Mononuclear cell (primary cell): Measurements from ENCODE around the gene MTX3. TPM values are rescaled to one million over a fixed set of nuclear protein-coding genes. Genes with fewer than 3 reads are reported as not detected.

Experiments used
- H3K27me3 ChIP-seq: 2 replicates; pipeline ENCODE4 v1.6.0; 2011; ENCODE audit warnings: low read length, control low read depth; ENCODE audit not compliant: insufficient read depth
- H3K4me1 ChIP-seq: 2 replicates; pipeline ENCODE4 v1.5.1; 2011; ENCODE audit warnings: mild to moderate bottlenecking, low read length, control low read depth; ENCODE audit not compliant: insufficient read depth
- H3K4me3 ChIP-seq: 2 replicates; pipeline ENCODE4 v1.5.1; 2011; ENCODE audit warnings: mild to moderate bottlenecking, low read length, moderate library complexity
- H3K9me3 ChIP-seq: 2 replicates; pipeline ENCODE4 v1.5.1; 2011; ENCODE audit warnings: low read depth, mild to moderate bottlenecking, control low read depth, low read length
- total RNA-seq: library from RNA; depleted of rRNA; stranded (reverse); fragments of >200 nt; gene quantifications from one replicate; pipeline ENCODE4 v1.2.3, GENCODE V29; 2012

MTX3 gene
- total RNA-seq, 1 donor = 36.4 TPM

DNA sequence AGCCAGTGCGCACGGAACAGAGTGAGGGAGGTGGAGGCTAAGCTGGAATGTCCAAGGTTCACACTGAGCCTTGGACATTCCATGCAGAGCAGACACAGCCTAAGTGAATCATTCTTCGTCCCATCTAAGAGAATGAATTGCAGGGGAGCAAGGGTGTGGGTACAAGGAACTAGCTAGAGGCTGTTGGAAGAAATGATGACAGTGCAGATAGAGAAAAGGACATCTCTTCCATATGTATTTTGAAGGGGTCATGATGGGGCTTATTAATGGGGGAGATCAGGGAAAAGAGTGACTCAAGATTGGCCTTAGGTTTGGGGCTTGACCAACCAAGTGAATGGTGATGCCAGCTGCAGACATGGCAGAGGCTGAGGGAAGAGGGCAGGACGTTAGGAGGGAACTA, 59.2 kb downstream of the MTX3 start:
- no peaks in the 10 kb centered on the region for H3K27me3 ChIP-seq
- H3K9me3 ChIP-seq = no peaks in the 10 kb centered on the region
- no peak overlapping the region for H3K4me3 ChIP-seq
- H3K4me1 ChIP-seq = no peaks in the 10 kb centered on the region

DNA sequence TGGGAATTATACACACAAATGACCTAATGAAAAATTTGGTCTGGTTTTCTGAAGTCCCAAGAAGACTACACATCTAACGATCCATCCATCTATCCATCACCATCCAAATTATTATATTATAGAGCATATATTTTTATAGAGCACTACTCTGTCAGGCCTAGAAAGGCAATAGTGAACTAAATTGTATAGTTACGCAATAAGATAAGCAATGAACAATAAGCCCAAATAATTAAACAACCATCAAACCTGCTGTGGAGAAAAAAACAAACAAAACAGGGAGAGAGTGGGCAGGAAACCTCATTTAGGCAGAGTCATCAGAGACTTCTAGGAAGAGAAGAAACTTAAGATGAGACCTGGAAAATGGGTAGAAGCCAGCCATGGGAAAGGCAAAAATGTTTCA, 59.7 kb downstream of the MTX3 start:
- H3K4me1 ChIP-seq = no peaks in the 10 kb centered on the region
- H3K27me3 ChIP-seq = no peaks in the 10 kb centered on the region
- no peak overlapping the region for H3K4me3 ChIP-seq
- no peaks in the 10 kb centered on the region for H3K9me3 ChIP-seq

DNA sequence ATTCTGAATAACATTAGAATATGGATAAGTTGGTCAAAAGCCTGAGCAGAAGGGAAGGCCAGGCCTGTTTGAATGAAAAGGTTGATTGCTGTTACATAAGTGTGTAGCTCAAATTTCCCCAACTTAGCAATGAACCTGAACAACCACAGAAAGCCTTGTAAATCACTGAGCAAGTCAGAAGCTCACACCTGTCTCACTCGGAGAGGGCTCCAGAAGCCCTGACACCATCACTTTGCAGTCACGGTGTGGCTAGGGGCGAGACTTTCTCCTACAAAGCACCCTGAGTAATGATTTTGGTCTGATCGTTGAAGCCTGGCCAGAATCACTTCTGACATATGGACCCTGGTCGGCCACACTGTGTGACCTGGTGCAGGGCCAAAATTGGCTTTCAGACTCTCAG, 62.0 kb downstream of the MTX3 start:
- Histone ChIP-seq H3K4me1 (no peaks in the 10 kb centered on the region), H3K4me3 (no peak overlapping the region), H3K9me3 (no peaks in the 10 kb centered on the region), H3K27me3 (no peaks in the 10 kb centered on the region)

Other genes starting within 250 kb of the MTX3 start
- gene THBS4, start 44.1 kb upstream of the MTX3 start, total RNA-seq = 0.10 TPM